Medulla oblongata (tissue), 1 donor: ENCODE measurements around the gene ZFP36.
"Not testable (repeated sequence)": the region's sequence is repeated elsewhere in the genome, so short reads cannot be mapped to it uniquely, and the experiment has no call there.

Source experiments
- DNase-seq: peaks from one replicate; pipeline ENCODE4 v3.0.0-alpha.2; 2015; ENCODE audit errors: extremely low spot score

Gene ZFP36

GRCh38 chr19:39406656-39407409, at the start of gene ZFP36:
ZFP36 (plus strand) TSS chr19:39406847; CDS start chr19:39406905, 58 bp downstream.
- DNase-seq, result peak; percentile 82

GRCh38 chr19:39359026-39359425, 47.6 kb upstream of the ZFP36 start:
- DNase-seq, result no peak

GRCh38 chr19:39360599-39360998, 46.0 kb upstream of the ZFP36 start:
- no peak for DNase-seq

- DNase-seq, result no peak
Measured at GRCh38 chr19:39362682-39363657, 43.7 kb upstream of the ZFP36 start.

GRCh38 chr19:39363901-39364457, 42.7 kb upstream of the ZFP36 start:
- peak; percentile 96 for DNase-seq

GRCh38 chr19:39365531-39365930, 41.1 kb upstream of the ZFP36 start:
- no peak for DNase-seq

- DNase-seq, result no peak
Measured at GRCh38 chr19:39369200-39369599, 37.4 kb upstream of the ZFP36 start.

GRCh38 chr19:39370735-39371134, 35.9 kb upstream of the ZFP36 start:
- DNase-seq, result no peak

- peak; percentile 77 for DNase-seq
Measured at GRCh38 chr19:39372047-39372802, 34.4 kb upstream of the ZFP36 start.

- DNase-seq, result no peak
Measured at GRCh38 chr19:39372941-39373340, 33.7 kb upstream of the ZFP36 start.

GRCh38 chr19:39375929-39376328, 30.7 kb upstream of the ZFP36 start:
- DNase-seq, result no peak

- DNase-seq, result no peak
Measured at GRCh38 chr19:39377373-39378362, 29.0 kb upstream of the ZFP36 start.

- DNase-seq, result not testable (repeated sequence)
Measured at GRCh38 chr19:39379366-39379765, 27.3 kb upstream of the ZFP36 start.

GRCh38 chr19:39379865-39380396, 26.7 kb upstream of the ZFP36 start:
- DNase-seq, result peak; percentile 76

- no peak for DNase-seq
Measured at GRCh38 chr19:39380521-39381502, 25.8 kb upstream of the ZFP36 start.

GRCh38 chr19:39381910-39382611, 24.6 kb upstream of the ZFP36 start:
- DNase-seq, result no peak

- no peak for DNase-seq
Measured at GRCh38 chr19:39382991-39383828, 23.4 kb upstream of the ZFP36 start.
